GM19397 (cell line): Measurements from ENCODE around the gene SLC12A1.
"Not testable (repeated sequence)": the region's sequence is repeated elsewhere in the genome, so short reads cannot be mapped to it uniquely, and the experiment has no call there.

Experiments
- ATAC-seq: cut with Tn5 transposase; IDR thresholded peaks from one replicate; pipeline ENCODE4 v1.9.1; 2021; ENCODE audit warnings: mild to moderate bottlenecking, moderate library complexity; ENCODE audit not compliant: unreplicated experiment

Gene SLC12A1

DNA sequence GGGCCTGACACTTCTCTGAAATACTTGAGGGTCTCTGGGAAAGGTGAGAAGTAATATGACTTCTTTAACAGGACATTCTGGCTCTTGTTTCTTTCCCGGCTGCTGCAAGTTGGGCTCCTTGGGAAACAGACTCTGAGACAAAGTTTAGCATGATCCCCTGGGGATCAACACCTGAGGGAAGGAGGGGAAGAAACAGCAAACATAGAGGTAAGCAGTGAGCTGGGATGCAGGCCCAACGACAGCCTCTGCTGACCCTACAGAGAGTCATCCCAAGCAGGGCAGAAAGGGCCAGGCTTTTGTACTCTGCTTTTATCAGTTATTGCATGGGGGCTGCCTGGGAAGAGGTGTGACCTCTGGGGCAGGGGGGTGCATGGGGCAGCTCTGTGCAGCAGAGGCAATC, 98.3 kb downstream of the SLC12A1 start:
- ATAC-seq: no peak

DNA sequence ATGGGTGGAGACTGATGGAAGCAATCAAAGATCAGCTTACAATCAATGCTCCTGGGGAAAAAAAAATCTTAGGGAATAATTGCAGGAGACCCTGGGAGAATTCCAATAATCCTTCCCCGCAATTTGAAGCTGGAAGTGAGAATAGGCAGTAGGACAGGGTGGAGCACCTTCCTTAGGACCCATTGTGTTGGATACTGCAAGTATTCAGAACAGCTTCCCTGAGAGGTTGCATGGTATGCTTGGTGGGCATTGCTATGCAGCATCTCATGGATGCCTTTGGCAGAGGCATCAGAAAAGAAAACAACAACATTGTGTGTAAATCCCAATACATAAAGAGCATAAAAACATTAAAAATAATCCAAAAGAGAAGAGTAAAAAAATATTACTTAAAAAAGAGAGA, 100.5 kb downstream of the SLC12A1 start:
- no peak for ATAC-seq

DNA sequence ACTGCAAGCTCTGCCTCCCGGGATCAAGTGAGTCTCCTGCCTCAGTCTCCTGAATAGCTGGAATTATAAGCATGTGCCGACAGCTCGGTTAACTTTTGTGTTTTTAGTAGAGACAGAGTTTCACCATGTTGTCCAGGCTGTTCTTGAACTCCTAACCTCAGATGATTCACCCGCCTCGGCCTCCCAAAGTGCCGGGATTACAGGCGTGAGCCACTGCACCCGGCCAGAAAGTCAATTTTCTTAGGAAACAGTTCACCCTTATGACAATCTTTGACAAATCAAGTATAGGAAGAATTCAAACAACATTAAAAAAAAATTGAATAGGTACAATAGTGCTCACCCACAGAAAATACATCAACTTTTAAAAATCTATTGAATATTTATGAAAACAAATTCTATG, 101.5 kb downstream of the SLC12A1 start:
- no peak for ATAC-seq

DNA sequence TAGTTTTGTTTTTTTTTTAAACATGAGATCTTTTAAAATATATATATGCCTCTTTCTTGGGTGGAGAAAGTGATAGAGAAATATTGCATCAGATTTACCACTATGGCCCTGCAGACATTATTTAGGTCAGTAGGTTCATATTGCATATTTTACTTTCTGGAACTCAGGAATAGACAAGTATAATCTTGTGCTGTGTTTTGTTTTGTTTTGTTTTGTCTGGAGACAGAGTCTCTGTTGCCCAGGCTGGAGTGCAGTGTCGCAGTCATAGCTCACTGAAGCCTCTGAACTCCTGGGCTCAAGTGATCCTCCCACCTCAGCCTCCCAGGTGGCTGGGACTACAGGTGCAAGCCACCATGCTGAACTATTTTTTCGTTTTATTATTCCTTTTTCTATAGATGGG, 103.6 kb downstream of the SLC12A1 start:
- no peak for ATAC-seq

DNA sequence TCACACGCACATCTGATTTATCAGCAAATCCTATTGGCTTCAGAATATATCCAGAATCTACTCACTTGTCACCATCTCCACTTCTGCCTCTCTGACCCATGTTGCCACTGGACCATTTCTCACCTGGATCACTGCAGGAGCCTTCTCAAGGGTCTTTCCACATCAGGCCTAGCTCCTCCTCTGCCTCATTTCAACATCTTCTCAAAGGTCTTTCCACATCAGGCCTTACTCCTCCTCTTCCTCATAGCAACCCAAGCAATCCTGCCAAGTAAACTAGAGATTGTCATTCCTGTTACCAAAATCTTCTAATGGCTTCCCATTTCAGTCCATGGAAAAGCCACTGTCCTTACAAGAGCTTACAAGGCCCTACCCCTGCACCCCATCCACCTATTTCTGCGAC, 107.1 kb downstream of the SLC12A1 start:
- ATAC-seq: no peak

- no peak for ATAC-seq
Measured at GRCh38 chr15:48315041-48315440, 108.9 kb downstream of the SLC12A1 start.

DNA sequence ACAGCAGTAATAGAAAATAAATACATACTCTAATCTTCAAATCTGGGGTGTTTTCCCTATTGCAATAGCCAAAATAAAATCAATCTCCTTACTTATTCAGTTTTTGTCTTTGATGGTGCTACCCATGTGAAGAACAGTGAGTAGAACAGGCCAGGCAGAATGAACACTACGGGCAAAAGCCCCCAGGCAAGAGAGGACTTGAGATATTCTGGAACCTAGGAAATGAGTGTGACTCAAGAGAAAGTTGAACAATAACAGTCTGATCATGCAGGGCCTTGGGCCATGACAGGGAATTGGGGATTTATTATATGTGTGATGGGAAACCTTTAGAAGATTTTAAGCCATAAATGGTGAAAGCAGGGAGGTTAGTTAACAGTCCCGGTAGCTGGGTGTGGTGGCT, 111.1 kb downstream of the SLC12A1 start:
- ATAC-seq: no peak

- ATAC-seq: no peak
Measured at GRCh38 chr15:48318131-48318530, 112.0 kb downstream of the SLC12A1 start.

DNA sequence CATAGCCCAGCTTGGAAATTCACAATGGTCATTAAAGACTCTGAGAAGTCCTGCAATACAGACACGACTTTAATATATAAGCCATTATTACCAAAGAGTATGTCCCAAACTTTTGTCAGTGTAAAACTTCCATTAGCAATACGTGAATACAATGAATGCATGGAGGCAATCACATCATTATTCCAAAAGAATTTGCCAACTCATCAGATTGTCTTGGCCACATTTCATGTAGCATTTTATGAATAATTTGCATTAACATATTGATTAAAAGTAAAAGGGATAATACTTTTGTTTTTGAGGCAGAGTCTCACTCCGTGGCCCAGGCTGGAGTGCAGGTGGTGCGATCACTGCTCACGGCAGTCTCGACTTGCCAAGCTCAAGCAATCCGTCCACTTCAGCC, 117.2 kb downstream of the SLC12A1 start:
- no peak for ATAC-seq

DNA sequence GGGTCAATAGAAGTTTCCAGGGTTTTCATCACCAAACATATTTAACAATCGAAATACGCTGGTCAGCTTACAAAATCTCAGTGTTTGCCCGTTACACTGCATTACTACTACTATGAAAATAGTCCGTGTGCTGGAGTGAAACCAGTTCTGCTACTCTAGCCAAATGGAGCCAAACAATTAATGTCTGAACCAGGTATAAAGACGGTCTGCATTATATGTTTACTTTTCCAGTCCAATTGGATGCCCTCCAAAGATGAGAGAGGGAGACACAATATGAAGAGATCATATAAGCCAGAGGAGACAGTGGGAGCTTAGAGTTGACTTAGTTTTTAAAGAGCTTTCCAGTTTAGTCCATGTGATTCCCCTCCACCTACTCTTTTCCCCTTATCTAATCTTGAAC, 118.8 kb downstream of the SLC12A1 start:
- no peak for ATAC-seq

GRCh38 chr15:48325400-48325799, 119.3 kb downstream of the SLC12A1 start:
- ATAC-seq: no peak

DNA sequence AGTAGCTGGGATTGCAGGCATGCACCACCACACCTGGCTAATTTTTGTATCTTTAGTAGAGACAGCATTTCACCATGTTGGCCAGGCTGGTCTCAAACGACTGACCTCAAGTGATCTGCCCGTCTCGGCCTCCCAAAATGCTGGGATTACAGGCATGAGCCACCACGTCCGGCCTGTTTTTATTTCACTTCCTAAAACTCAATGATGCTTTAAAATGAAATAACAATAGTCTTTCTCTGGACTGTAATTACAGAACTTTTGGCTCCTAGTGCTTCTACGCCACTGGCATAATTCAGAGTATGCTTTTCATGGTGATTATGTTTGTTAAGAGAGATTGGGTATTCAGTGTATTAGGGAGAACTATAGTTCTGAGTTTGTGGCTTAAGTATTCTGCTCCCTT, 120.1 kb downstream of the SLC12A1 start:
- not testable (repeated sequence) for ATAC-seq

GRCh38 chr15:48330105-48330785, 124.1 kb downstream of the SLC12A1 start:
- no peak for ATAC-seq

- peak; percentile 90 for ATAC-seq
Measured at GRCh38 chr15:48330855-48331795, 125.0 kb downstream of the SLC12A1 start, which contains the start of gene DUT. Gene DUT (plus strand): TSS chr15:48331429. CDS start chr15:48331516, 87 bp downstream.

DNA sequence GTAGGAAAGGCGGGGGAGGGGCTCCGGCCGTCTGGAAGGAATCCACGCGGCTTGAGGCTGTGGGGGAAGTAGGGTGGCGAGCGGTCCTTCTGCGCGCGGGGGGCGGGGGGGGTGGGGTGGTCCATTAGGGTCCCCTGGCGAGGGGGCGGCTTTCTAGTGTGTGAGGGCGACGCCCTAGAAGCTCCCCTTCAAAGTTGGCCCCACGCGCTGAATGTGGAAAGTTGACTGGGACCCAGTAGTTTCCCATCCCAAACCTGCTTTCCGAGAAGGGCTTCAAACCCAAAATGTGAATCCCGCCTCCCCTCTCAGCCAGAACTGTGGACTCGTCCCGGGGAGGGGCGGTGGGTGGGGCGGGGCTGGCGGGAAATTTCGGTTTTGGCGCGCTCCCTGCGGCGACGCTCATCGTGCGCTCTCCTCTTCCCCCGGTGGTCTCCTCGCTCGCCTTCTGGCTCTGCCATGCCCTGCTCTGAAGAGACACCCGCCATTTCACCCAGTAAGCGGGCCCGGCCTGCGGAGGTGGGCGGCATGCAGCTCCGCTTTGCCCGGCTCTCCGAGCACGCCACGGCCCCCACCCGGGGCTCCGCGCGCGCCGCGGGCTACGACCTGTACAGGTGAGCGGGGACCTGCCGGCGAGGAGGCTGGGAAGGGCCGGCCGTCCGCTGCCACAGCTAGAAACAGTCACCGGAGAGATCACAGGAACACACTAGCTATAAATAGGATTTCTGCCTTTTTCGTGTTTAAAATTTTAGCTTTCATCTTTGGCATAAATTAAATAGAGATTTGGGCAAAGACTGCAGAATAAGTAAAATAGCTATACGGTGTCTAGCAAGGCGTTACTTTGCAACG, 125.9 kb downstream of the SLC12A1 start:
- peak; percentile 53 for ATAC-seq

GRCh38 chr15:48332642-48333034, 126.5 kb downstream of the SLC12A1 start:
- no peak for ATAC-seq

DNA sequence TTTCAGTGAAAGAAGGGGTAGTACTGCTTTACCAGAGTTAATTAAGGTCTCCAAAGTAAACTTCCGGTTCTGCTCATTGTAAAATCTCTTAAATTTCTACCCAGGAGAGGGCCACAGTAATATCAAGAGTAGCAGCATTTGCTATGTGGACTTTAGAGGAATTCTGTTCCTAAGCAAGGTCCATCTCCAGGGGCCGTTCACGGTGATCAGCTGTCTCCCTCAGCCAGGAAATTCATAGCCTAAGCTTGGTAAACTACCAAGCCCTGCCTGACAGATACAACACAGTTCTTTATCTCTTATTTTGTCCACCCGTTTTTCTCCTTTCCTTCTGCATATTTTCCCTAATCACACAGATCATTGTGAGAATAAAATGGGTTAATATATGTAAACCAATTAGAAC, 127.4 kb downstream of the SLC12A1 start:
- ATAC-seq: no peak

GRCh38 chr15:48334260-48334659, 128.2 kb downstream of the SLC12A1 start:
- no peak for ATAC-seq

DNA sequence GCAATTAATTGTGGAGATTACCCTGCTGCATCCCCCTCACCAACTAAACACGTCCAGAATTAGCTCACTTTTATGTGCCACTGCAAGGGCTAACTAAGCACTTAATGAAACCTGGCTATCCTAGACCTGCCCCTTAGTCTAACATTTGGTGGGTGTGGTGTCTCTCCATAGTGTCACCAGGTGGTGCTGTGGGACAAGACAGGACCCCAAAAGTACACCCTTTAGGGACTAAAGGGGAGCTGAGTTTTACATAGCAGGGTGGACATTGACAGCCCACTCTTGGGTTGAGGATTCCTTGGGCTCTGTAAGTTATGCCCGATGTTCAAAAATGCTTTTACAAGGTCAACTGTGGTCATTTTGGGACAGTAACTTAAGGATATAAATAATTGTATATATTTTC, 130.8 kb downstream of the SLC12A1 start:
- ATAC-seq: no peak

DNA sequence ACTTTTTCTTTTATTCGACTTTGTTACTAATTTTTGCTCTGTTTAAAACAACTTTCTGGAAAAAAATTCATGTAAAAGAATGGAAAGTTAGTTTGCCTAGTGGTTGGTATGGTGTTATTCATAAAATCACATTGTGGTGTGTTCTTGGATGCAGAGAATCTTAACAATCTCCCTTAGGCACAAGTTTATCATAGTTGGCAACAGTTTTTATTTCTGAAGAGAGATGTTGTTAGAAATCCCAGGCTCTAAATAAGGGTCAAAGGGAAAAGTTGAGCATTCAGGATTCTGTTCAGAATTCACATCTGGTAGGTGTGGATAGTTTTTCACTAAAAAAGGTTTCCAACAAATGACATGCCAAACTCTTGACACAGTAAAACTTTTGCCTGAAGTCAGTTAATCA, 131.5 kb downstream of the SLC12A1 start:
- no peak for ATAC-seq

GRCh38 chr15:48340111-48340510, 134.0 kb downstream of the SLC12A1 start:
- no peak for ATAC-seq
